LNCaP clone FGC (cell line): Measurements from ENCODE around the gene POMP.

ENCODE experiments used
- DNase-seq: peaks from one replicate; pipeline ENCODE4 v3.0.0-alpha.2; 2011; ENCODE audit warnings: low read depth
- H3K4me3 ChIP-seq: 2 replicates; pipeline ENCODE4 v1.5.1; 2011; ENCODE audit warnings: mild to moderate bottlenecking, low read depth, low read length, control low read depth
- TF ChIP-seq, protein P1 (sequence below): IDR thresholded peaks from 2 replicates; pipeline ENCODE4 v1.5.1; 2012; ENCODE audit warnings: mild to moderate bottlenecking; ENCODE audit not compliant: control insufficient read depth, insufficient read depth; ENCODE audit errors: extremely low read depth

Gene POMP

DNA sequence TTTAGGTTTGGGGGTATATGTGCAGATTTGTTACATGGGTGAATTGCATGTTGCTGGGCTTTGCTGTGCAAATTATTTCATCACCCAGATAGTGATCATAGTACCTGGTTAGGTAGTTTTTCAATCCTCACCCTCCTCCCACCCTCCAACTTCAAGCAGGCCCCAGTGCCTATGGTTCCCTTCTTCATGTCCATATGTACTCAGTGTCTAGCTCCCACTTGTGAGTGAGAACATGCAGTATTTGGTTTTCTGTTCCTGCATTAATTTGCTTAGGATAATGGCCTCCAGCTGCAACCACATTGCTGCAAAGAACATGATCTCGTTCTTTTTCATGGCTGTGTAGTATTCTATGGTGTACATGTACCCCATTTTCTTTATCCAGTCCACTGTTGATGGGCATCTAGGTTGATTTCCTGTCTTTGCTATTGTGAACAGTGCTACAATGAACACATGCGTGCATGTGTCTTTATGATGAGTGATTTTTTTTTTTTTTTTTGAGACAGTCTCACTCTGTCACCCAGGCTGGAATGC, 42.9 kb upstream of the POMP start:
- DNase-seq: no peak
- H3K4me3 ChIP-seq: no peak overlapping the region
- TF ChIP-seq, protein P1, sequence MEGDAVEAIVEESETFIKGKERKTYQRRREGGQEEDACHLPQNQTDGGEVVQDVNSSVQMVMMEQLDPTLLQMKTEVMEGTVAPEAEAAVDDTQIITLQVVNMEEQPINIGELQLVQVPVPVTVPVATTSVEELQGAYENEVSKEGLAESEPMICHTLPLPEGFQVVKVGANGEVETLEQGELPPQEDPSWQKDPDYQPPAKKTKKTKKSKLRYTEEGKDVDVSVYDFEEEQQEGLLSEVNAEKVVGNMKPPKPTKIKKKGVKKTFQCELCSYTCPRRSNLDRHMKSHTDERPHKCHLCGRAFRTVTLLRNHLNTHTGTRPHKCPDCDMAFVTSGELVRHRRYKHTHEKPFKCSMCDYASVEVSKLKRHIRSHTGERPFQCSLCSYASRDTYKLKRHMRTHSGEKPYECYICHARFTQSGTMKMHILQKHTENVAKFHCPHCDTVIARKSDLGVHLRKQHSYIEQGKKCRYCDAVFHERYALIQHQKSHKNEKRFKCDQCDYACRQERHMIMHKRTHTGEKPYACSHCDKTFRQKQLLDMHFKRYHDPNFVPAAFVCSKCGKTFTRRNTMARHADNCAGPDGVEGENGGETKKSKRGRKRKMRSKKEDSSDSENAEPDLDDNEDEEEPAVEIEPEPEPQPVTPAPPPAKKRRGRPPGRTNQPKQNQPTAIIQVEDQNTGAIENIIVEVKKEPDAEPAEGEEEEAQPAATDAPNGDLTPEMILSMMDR: no peak

DNA sequence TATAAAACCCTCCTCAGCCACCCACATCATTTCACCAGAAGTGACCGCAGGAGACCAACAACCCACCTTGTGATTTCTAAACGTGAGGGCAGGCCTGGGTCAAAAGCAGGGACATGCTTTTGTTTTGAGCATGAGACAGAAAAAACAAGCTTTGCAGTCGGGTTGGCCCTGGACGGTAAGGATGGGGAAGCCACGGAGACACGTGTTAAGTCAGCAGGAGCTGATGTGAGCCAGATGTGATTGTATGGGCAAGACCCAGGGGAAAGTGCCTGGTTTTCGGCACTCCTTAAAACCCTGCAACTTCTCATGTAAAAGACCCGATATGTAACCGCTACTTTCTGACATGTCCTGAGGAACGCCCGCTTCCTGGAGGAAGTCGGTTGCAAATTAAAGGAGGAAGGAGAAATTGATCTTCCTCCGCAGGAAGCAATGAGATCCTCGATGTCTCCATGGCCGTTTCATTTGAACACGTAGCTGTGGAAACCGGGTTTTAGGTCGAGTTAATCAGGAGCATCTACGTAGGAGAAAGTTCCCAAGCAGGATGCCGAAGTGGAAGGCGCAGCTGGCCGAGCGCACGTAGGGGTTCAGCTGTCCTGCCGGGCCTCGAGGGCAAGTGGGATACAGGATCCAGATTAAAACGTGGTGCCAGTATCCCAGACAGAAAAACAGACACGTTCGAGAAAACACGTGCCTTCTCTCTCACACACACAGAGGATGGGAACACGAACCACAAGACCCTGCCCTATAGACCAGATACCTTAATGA, 40.5 kb upstream of the POMP start:
- H3K4me3 ChIP-seq: no peak overlapping the region
- TF ChIP-seq, protein P1: no peak
- DNase-seq: no peak

DNA sequence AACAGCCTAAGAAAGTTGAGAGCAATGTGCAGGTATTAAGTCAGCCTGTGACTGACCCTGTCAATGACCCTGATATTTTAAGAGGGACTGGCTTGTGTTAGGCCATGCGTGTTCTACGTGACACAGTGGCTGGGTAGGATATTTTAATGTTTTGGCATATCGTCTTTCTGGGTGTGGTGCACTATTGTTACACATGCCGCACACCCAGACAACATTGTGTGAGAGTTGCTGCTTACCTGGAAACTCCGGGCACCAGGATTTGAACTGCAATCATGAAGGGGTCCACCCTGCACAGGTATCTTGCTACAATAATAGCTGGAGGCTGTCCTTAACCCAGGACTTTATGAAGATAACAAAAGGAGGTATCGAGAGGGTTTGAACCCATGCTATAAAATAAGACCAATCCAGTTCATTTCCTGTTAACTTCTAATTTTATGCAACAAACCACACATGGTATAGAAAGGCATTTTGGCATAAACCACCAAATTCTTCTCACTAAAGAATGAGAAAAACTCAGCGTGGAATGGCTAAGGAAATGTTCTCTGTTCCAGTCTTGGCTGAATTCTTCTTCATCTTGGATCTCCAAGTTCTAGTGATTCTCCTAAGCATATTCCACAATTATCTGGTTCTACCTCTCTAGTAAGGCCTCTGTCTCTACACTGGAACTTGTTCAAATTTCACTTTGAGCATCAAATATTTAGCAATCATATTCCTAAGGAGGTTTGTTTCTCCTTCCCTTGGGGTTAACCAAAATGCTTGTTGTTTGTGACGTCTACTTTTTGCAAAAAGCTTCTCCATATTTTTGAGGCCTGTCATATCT, 38.7 kb upstream of the POMP start:
- H3K4me3 ChIP-seq: no peak overlapping the region
- DNase-seq: no peak
- TF ChIP-seq, protein P1: no peak

DNA sequence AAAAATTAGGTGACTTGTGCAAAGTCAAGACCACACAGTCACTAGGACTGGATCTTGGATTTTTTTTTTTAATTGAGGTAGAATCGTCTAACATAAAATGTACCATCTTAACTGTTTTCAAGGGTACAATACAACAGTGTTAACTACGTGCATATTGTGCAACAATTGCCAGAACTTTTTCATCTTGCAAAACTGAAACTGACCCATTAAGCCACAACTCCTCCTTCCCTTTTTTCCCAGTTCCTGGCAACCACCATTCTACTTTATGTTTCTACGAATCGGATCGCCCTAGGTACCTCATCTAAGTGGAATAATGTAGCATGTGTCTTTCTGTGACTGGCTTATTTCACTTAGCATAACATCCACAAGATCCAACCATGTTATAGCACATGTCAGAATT, 37.5 kb upstream of the POMP start:
- TF ChIP-seq, protein P1: no peak
- H3K4me3 ChIP-seq: no peak overlapping the region
- DNase-seq: no peak

DNA sequence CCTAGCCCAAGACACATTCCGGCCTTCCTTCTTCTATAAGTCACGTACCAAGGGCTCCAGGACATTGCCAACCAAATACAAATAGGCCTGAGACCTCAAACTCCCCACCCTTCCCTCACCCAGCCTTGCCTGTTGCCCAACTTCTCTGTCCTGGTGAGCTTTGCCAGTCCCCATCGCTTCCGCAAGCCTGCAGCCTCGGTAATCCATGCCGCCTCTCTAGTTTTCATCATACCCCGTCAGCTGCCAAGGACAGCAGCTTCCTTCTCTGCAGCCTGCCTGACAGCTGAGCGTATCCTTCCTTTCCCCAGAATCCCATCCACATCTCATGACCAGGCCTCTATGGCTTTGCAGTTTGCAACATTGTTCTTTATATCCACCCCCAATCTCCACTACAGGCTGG, 36.6 kb upstream of the POMP start:
- TF ChIP-seq, protein P1: no peak
- no peak for DNase-seq
- no peak overlapping the region for H3K4me3 ChIP-seq

DNA sequence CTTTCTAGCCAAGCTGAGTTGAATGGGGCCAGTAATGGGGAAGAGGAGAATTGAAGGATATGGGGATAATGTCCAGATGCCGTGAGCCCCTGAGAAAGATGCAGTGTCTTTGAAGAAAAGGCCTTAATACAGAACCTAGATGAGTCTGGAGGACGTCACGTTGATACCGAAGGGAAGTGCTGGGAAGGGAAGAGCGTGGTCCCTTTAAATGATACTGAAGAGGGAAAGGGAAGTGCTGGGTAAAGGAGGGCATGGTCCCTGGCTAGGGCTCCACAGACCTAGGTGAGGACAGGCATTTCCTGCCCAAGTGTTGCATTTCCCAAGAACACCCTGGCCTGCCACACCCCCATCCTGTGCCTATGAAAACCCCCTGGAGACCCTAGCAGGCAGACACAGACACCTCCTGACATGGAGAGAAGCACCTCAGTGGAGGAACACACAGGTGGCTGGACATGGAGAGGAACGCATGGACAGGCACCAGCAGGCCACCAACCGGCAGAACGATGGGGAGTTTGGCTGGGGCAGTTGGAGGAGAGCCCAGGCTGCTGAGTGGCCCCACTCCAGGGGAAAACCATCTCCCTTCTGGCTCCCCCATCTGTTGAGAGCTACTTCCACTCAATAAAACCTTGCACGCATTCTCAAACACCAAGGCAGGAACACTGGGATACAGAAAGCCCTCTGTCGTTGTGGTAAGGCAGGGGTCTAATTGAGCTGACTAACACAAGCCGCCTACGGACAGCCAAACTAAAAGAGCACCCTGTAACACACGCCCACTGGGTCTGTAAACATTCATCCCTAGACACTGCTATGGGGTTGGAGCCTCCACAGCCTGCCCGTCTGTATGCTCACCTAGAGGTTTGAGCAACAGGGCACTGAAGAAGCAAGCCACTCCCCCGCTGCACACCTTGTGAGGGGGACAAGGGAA, 34.9 kb upstream of the POMP start:
- no peak for DNase-seq
- no peak overlapping the region for H3K4me3 ChIP-seq
- TF ChIP-seq, protein P1: no peak
